Stimulated activated naive B cell treated with anti-CD40 and anti-IgM and Interleukin-4, amounts not matched to agents 10 μg/mL and 1 μg/mL and 100 μg/mL, for 72 hours (primary cell): ENCODE results near the gene OXCT2.
"Not testable (repeated sequence)": the region's sequence is repeated elsewhere in the genome, so short reads cannot be mapped to it uniquely, and the experiment has no call there.

ENCODE experiments used
- ATAC-seq, 2 donors: fragments of 150-1000 bp; cut with Tn5 transposase; replicated peaks; 2 replicates each; pipeline ENCODE4 v1.10.0; 2021; ENCODE audit warnings: moderate library complexity in 1 of 2
- DNase-seq: peaks from one replicate; pipeline ENCODE4 v3.0.0; 2021
- H3K27ac Mint-ChIP-seq: one replicate; pipeline ENCODE4 v1.8.0; 2022; ENCODE audit warnings: mild to moderate bottlenecking, mixed read lengths
- H3K27me3 Mint-ChIP-seq, 2 donors: one replicate each; pipeline ENCODE4 v1.8.0; 2022; ENCODE audit warnings: mixed read lengths in 2 of 2
- H3K36me3 Mint-ChIP-seq, 2 donors: one replicate each; pipeline ENCODE4 v1.8.0; 2022; ENCODE audit warnings: mixed read lengths in 2 of 2, mild to moderate bottlenecking in 1 of 2
- H3K4me1 Mint-ChIP-seq, 2 donors: one replicate each; pipeline ENCODE4 v1.8.0; 2022; ENCODE audit warnings: mixed read lengths in 2 of 2, mild to moderate bottlenecking in 1 of 2
- H3K4me3 Mint-ChIP-seq, 2 donors: one replicate each; pipeline ENCODE4 v1.8.0; 2022; ENCODE audit warnings: mild to moderate bottlenecking in 2 of 2, mixed read lengths in 2 of 2, moderate library complexity in 1 of 2
- H3K9me3 Mint-ChIP-seq, 2 donors: one replicate each; pipeline ENCODE4 v1.8.0; 2022; ENCODE audit warnings: mixed read lengths in 2 of 2, mild to moderate bottlenecking in 1 of 2

The OXCT2 gene

DNA sequence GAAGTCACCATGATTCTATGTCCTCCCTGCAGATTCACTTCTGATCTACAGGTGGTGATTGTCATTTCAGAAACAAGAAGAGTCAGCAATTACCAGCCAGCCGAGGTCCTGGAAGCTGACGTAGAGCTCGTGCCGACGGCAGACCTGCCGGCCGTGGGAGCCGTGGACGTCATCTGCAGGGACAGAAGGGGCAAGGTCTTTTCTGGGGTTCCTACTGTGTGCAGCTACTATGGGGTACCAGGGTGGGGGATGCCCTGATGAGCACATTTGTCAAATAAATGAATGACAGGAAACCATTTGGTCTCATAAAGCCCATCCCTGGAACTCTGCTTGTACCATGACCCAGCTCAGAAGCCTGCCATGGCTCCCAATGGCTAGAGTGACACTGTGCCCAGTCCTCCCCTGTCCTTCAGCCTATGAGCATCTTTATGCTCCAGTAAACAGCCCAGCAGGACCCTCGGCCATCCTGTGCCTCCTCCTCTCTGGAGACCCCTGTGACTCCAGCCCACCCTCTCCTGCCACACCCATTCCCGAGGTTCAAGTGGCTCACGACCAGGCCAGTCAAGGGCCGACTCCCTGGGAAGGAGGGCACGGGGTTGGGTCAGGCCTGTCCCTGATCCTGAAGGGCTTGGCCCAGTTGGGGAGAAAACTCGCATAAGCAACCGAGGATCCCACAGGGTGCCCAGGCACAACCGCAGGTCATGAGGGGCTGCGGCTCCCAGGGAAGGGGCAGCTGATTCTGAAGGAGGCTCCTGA is 7.4 kb downstream of the OXCT2 start:
- not testable (repeated sequence) for H3K4me3 Mint-ChIP-seq, ATAC-seq, H3K27ac Mint-ChIP-seq, H3K27me3 Mint-ChIP-seq, H3K4me1 Mint-ChIP-seq, H3K9me3 Mint-ChIP-seq, DNase-seq
- peaks cover 22 to 24% of the 10 kb centered on the region in 2 donors for H3K36me3 Mint-ChIP-seq

DNA sequence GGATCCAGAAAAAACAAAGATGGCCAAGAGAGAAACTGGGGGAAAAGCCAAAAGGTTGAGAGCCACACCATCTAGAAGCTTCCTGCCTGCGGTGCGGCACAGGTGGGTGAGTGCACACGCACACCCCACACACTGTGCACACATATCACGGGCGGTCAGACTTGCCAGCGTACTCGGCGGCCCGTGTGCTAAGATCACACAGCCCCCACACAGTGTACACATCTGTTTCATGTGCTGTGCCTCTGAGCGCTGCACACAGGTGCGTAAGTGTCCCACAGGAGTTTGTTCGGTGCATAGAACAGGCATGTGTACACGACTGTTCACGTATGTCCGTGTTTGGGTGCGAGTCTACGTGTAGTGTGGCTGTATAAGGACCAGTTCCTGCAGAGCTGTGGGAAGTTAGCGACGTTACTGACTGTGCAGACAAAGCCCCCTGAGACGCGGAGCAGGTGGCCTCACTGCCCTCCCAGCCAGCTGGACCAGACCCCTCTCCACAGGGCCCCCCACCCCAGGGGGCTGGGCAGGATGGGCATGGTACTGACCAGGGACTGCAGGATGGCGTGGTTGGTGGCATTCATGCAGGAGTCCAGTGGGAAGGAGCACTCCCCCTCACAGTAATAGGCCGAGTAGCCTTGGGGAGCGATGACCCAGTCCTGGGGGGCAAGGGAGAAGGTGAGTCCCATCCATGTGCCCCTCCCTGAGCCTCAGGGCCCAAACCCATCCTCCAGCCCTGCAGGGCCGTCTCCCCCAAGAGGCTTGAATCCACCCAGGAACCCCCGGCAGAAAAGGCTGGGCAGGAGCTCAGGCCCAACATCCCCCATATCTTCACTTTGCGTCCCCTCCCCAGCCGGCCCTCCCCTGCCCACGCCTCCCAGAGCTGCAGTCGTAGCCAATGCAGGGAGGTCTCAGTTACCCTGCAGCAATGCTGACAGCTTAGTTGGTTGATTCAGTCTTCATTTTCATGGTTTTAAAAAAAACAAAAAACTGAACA is 8.3 kb downstream of the OXCT2 start:
- ATAC-seq: no peak
- H3K27ac Mint-ChIP-seq: no peak overlapping the region
- H3K4me1 Mint-ChIP-seq: no peaks in the 10 kb centered on the region

DNA sequence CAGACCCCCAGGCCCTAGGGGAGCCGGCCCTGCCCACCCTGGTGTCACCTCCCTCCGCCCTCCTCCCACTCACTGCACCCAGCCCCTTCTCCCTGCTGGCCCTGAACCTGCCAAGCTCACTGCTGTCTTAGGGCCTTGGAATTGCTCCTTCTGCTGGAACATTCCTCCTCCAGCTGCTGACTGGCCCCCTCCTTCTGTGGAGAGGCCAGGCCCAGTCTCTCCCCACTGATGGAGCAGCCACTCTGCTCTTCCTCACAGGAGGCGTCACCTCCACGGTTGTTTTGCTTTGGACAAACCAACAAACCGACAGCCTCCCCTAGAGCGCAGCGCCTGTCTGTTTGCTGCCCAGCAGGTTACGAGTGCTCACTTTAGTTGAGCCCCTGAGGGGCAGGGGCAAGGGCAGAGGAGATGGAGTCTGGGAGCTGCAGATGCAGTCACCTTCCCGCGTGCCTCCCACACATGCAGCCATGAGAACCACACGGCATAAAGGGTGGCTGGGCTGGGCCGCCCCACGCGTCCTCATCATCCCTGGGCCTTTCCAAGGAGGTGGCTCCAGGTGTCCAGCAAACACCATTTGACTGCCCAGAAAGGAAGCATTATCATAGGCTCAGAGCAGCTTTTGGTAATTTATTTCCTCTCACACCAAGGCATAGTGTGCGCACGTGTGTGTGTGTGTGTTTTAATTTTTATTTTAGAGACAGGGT is 9.4 kb downstream of the OXCT2 start:
- ATAC-seq (no peak), DNase-seq (no peak)
- Mint-ChIP-seq H3K27me3 (no peaks in the 10 kb centered on the region), H3K4me3 (no peak overlapping the region), H3K27ac (peak overlapping the region; percentile 9), H3K36me3 (peaks cover 22 to 40% of the 10 kb centered on the region in 2 donors), H3K4me1 (no peaks in the 10 kb centered on the region), H3K9me3 (no peaks in the 10 kb centered on the region)

More for the DNA sequence above, 8.3 kb downstream of the OXCT2 start:
- no peaks in the 10 kb centered on the region for H3K9me3 Mint-ChIP-seq
- peaks cover 22 to 30% of the 10 kb centered on the region in 2 donors for H3K36me3 Mint-ChIP-seq
- no peak overlapping the region for H3K4me3 Mint-ChIP-seq
- H3K27me3 Mint-ChIP-seq: no peaks in the 10 kb centered on the region
- DNase-seq: no peak

DNA sequence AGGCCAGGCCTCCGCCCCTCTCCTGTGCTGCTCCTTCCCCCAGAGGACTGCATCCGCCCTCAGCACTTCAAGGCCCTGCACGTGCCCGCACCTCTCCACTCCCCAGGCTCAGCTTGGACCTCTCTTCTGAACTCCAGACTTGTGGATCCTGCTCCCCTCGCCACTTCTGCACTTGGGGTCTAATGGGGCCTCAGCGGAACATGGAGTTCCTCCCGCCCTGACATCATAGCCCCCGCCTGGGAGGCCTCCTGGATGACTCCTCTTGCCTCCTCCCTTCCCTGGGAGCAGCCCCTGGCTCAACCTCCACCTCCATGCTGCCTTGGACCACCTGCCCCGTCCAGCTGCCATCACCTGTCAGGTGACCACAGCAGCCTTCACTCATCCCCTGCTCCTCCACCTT is 10.1 kb downstream of the OXCT2 start:
- H3K4me3 Mint-ChIP-seq: no peak overlapping the region
- ATAC-seq (no peak), DNase-seq (no peak)
- H3K27me3 Mint-ChIP-seq: no peaks in the 10 kb centered on the region
- H3K36me3 Mint-ChIP-seq: peaks cover 26 to 45% of the 10 kb centered on the region in 2 donors
- H3K27ac Mint-ChIP-seq: no peak overlapping the region
- no peaks in the 10 kb centered on the region for H3K9me3 Mint-ChIP-seq
- H3K4me1 Mint-ChIP-seq: no peaks in the 10 kb centered on the region

DNA sequence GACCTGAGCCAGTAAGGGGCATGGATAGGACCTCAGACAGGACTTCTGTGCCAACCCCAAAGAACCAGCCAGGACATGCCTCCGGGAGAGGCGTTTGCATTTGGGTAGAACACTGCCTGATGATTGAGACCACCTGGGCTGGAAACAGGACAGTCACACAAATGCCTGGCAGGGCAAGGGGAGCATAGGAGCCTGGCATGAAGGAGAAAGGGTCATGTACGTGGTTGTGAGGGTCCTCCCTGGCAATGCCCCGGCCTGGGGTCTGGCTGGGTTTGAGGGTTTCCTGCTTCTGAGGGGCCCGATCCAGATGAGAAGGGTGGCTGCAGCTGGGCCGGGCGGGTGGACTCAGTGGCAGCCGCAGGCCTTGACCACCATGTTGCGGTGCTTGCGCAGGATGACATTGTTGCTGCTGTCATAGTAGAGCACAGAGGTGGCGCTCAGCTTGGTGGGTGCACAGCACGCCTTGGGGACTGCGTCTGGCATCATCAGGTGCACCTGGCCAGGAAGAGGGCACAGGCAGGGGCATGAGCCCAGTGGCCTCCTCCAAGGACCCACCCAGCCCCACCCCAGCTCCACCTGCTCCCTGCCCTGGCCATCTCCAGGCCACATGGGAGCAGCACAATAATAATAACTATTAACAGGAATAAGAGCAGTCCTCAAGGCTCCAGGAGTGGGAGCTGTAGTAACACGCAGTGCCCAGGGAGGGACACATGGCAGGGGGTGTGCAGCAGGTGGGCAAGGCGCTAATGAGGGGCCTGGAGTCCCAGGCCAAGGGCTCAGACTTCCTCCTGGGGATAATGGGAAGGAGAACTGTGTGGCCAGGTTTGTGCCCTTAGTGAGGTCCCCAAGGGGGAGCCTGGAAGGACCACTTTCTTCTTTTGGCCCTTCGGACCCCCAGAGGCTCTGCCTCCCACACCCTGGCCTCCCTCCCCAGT is 10.8 kb downstream of the OXCT2 start:
- peaks cover 26 to 49% of the 10 kb centered on the region in 2 donors for H3K36me3 Mint-ChIP-seq
- no peak overlapping the region for H3K27ac Mint-ChIP-seq
- ATAC-seq (no peak), DNase-seq (no peak)
- H3K9me3 Mint-ChIP-seq: no peaks in the 10 kb centered on the region
- no peaks in the 10 kb centered on the region for H3K27me3 Mint-ChIP-seq
- no peaks in the 10 kb centered on the region for H3K4me1 Mint-ChIP-seq
- no peak overlapping the region for H3K4me3 Mint-ChIP-seq

DNA sequence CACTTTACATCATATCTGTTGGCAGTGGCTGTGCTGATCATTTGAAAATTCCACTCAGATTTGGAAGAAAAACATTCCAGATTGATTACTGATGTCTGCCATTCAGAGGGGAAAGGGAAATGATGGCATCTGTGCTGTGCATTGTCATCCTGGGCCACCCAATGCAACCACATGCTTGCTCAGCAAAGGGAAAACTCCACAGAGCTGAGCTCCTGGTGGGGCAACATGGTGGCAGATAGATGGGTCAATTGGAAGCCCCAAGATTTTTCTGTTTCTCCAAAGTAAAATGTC is 11.8 kb downstream of the OXCT2 start:
- H3K4me1 Mint-ChIP-seq: no peaks in the 10 kb centered on the region
- H3K9me3 Mint-ChIP-seq: no peaks in the 10 kb centered on the region
- no peak overlapping the region for H3K4me3 Mint-ChIP-seq
- H3K27ac Mint-ChIP-seq: no peak overlapping the region
- DNase-seq (no peak), ATAC-seq (no peak)
- peaks cover 26 to 57% of the 10 kb centered on the region in 2 donors for H3K36me3 Mint-ChIP-seq
- no peaks in the 10 kb centered on the region for H3K27me3 Mint-ChIP-seq

DNA sequence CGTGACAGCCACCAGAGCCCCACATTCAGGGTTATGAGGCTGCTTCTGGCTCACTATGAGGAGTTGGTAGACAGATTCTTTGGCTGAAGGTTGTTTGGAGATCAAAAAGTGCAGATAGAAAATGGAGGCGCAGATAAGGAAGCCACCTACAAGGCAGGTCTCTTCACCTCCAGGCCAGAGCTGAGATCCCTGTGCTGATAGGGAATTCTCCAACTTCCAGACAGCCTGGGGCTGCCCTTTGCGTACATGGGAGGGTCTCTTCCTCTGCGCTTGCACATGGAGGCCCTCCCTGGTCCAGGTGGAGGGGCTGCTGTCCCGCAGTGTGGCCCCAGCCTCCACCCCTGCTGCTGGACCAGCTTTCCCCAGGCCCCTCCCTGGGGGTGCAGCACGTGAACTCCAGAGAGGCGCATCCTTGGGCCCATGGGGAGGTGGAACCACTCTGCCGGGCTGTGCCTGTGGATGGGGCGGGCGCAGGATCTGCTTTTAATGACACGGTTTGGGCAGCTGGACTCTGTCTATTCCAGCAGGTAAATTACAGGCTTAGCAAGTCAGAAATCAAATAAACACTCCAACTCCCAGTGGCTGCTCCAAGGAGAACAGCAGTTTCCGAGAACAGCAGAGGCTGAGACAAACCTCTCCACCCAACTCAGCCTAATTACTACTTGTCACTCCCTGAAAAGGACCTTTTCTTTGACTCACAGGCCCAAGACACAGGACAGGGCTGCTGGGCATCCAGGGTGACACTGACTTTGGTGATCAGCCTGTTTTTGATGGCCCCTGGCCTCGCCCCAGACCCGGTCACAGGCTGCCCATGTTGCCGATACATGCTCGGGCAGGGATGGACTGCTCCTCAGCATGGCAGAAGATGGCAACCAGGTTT is 12.4 kb downstream of the OXCT2 start:
- peaks cover 26 to 61% of the 10 kb centered on the region in 2 donors for H3K36me3 Mint-ChIP-seq
- DNase-seq: no peak
- H3K27me3 Mint-ChIP-seq: no peaks in the 10 kb centered on the region
- no peaks in the 10 kb centered on the region for H3K4me1 Mint-ChIP-seq
- H3K9me3 Mint-ChIP-seq: no peaks in the 10 kb centered on the region
- ATAC-seq: no peak
- peak overlapping the region; percentile 25 for H3K27ac Mint-ChIP-seq
- no peak overlapping the region for H3K4me3 Mint-ChIP-seq

DNA sequence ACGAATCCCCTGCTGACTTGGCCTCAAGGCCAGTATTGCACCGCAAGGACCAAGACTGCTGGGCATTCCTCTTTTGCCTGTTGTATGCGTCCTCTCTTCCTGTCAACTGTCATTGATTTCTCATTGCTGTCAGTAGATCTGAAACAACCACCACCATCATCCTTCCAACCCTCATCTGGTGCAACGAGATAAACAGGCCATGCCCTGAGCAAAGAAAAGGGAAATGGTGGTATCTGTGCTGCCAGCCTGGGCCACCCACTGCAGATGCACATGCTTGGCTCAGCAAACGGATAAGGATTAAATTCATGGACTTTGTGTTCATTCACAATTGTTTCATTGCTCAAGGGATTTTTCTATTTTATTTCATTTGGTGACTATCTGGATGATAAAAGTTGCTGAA is 13.6 kb downstream of the OXCT2 start:
- DNase-seq (no peak), ATAC-seq (no peak)
- H3K27me3 Mint-ChIP-seq: no peaks in the 10 kb centered on the region
- H3K4me3 Mint-ChIP-seq: no peak overlapping the region
- no peak overlapping the region for H3K27ac Mint-ChIP-seq
- no peaks in the 10 kb centered on the region for H3K9me3 Mint-ChIP-seq
- no peaks in the 10 kb centered on the region for H3K4me1 Mint-ChIP-seq
- peaks cover 34 to 69% of the 10 kb centered on the region in 2 donors for H3K36me3 Mint-ChIP-seq

DNA sequence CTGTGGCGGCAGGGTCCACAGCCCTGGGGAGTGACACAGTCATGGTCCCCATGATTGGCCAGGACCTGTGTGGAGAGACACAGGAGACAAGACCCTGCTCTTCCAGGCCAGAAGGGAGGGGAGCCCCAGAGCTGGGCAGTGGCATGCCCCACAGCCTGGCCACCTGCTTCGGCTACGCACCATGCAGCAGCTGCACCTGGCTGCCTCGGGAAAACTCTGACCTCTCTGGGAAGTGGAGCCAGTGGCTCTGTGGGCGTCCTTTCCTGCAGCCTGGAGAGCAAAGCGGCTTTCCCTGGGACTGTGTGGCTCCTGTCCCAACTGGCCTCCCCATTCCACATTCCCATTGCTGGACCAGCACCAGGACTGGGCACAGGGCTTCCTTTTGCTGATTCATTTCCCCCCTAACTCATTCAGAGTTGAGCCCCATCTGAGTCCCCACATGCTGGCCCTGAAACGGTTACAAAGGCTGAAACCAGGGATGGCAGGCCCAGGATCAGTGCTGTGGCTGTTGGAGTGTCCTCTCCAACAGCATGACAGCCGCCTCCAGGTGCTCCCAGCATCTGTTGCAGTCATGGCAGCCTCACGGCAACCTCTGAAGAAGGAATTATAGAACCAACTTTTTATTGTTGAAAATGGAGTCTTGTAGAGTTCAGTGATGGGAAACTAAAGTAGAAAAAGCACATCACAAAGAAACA is 15.0 kb downstream of the OXCT2 start:
- Mint-ChIP-seq H3K27ac (peak overlapping the region; percentile 89), H3K4me3 (no peak overlapping the region), H3K9me3 (no peaks in the 10 kb centered on the region), H3K36me3 (peaks cover 35 to 68% of the 10 kb centered on the region in 2 donors), H3K27me3 (no peaks in the 10 kb centered on the region), H3K4me1 (no peaks in the 10 kb centered on the region)
- ATAC-seq: no peak
- no peak for DNase-seq

DNA sequence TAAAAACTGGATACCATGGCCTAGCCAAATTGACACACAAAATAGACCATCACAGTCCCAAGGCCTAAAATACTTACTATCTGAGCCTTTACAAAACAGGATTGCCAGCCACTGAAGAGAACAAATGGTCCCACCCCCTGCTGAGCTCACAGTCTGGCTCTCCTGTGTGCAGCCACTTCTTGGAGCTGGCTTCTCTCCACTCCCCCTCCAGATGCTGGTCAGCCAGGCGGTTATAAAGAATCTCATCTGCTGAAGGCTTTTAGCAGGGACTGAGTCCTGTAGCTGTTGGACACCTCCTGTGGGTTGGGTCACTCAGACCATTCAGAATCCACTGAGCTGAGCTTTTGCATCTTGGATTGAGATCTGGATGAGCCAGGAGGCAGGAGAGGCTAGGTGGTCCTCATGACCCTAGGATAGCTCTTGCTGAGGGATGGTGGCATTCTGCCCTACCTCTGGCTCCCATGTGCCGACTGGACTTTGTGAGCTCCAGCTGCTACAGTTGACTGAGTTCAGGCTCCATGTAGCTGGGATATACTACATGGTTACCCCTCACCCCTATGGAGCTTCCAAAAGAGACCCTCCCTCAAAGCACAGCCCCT is 16.1 kb downstream of the OXCT2 start:
- H3K4me1 Mint-ChIP-seq: no peaks in the 10 kb centered on the region
- ATAC-seq (no peak), DNase-seq (no peak)
- peaks cover 38 to 69% of the 10 kb centered on the region in 2 donors for H3K36me3 Mint-ChIP-seq
- H3K27me3 Mint-ChIP-seq: no peaks in the 10 kb centered on the region
- no peak overlapping the region for H3K4me3 Mint-ChIP-seq
- H3K9me3 Mint-ChIP-seq: no peaks in the 10 kb centered on the region
- H3K27ac Mint-ChIP-seq: no peak overlapping the region

DNA sequence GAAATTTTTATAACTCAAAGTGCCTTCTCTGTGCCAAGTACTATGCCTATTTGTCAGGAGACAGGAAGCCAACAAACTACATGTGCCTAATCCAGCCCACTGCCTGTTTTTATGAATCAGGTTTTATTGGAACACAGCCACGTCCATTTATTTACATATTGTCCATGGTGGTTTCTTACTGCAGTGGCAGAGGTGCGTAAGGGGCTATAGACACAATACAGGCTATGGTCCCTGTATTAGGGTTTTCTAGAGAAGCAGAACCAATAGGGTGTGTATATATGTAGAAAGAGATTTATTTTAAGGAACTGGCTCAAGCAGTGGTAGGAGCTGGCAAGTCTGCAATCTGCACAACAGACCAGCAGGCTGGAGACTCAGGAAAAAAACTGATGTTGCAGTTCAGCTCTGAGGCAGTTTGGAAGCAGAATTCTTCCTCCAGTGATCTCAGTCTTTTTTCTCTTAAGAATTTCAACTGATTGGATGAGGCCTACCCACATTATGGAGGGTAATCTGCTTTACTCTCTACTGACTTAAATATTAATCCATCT is 17.1 kb downstream of the OXCT2 start:
- Mint-ChIP-seq H3K9me3 (no peaks in the 10 kb centered on the region), H3K4me1 (no peaks in the 10 kb centered on the region), H3K27ac (no peak overlapping the region), H3K27me3 (no peaks in the 10 kb centered on the region), H3K36me3 (peaks cover 37 to 69% of the 10 kb centered on the region in 2 donors), H3K4me3 (no peak overlapping the region)
- ATAC-seq (no peak), DNase-seq (no peak)
